Measurements from ENCODE around the gene BLVRA.

The BLVRA gene

GRCh38 chr7:43757073-43757720 lies 1.3 kb upstream of the BLVRA start:
- no peak overlapping the region for H3K9ac ChIP-seq (ENCODE audit: insufficient read length, low read depth)
- no peaks in the 10 kb centered on the region for H3K9me3 ChIP-seq (ENCODE audit: insufficient read depth, low read length)
- TF ChIP-seq SUZ12 (IDR thresholded peaks at IDR 0.05; ENCODE audit: extremely low read depth, insufficient read depth, insufficient read length): no peak
- no peak for TF ChIP-seq YY1 (IDR thresholded peaks at IDR 0.05; ENCODE audit: insufficient read depth, insufficient read length)
- no peak for TF ChIP-seq ZNF274 (IDR thresholded peaks at IDR 0.05; ENCODE audit: low read depth, low read length)
- H3K27me3 ChIP-seq (ENCODE audit: insufficient read depth, insufficient read length): peaks cover 28% of the 10 kb centered on the region
- no peak overlapping the region for H3K4me3 ChIP-seq (ENCODE audit: insufficient read length, low read depth)
- no peaks in the 10 kb centered on the region for H3K36me3 ChIP-seq (ENCODE audit: insufficient read depth, insufficient read length, low read length)
- DNase-seq (ENCODE audit: low read depth, low spot score): no peak
- no peaks in the 10 kb centered on the region for H3K4me1 ChIP-seq (ENCODE audit: insufficient read depth, insufficient read length)

- H3K36me3 ChIP-seq (ENCODE audit: insufficient read depth, insufficient read length, low read length): no peaks in the 10 kb centered on the region
- no peak for DNase-seq (ENCODE audit: low read depth, low spot score)
- H3K9ac ChIP-seq (ENCODE audit: insufficient read length, low read depth): peak overlapping the region; percentile 68
- H3K9me3 ChIP-seq (ENCODE audit: insufficient read depth, low read length): no peaks in the 10 kb centered on the region
- H3K27me3 ChIP-seq (ENCODE audit: insufficient read depth, insufficient read length): peaks cover 28% of the 10 kb centered on the region
- TF ChIP-seq YY1 (IDR thresholded peaks at IDR 0.05; ENCODE audit: insufficient read depth, insufficient read length) (no peak), SUZ12 (IDR thresholded peaks at IDR 0.05; ENCODE audit: extremely low read depth, insufficient read depth, insufficient read length) (peak; percentile 53)
- peak overlapping the region; percentile 70 for H3K4me3 ChIP-seq (ENCODE audit: insufficient read length, low read depth)
- no peaks in the 10 kb centered on the region for H3K4me1 ChIP-seq (ENCODE audit: insufficient read depth, insufficient read length)
Measured at GRCh38 chr7:43758822-43759683, 573 bp downstream of the BLVRA start.

GRCh38 chr7:43760861-43761260 lies 2.4 kb downstream of the BLVRA start:
- DNase-seq (ENCODE audit: low read depth, low spot score): no peak
- H3K36me3 ChIP-seq (ENCODE audit: insufficient read depth, insufficient read length, low read length): no peaks in the 10 kb centered on the region
- TF ChIP-seq ZNF274 (IDR thresholded peaks at IDR 0.05; ENCODE audit: low read depth, low read length) (no peak), YY1 (IDR thresholded peaks at IDR 0.05; ENCODE audit: insufficient read depth, insufficient read length) (no peak), SUZ12 (IDR thresholded peaks at IDR 0.05; ENCODE audit: extremely low read depth, insufficient read depth, insufficient read length) (no peak)
- H3K4me1 ChIP-seq (ENCODE audit: insufficient read depth, insufficient read length): peaks cover 3% of the 10 kb centered on the region
- H3K9me3 ChIP-seq (ENCODE audit: insufficient read depth, low read length): no peaks in the 10 kb centered on the region
- no peak overlapping the region for H3K4me3 ChIP-seq (ENCODE audit: insufficient read length, low read depth)
- peaks cover 28% of the 10 kb centered on the region for H3K27me3 ChIP-seq (ENCODE audit: insufficient read depth, insufficient read length)
- no peak overlapping the region for H3K9ac ChIP-seq (ENCODE audit: insufficient read length, low read depth)

GRCh38 chr7:43761382-43761781 lies 2.9 kb downstream of the BLVRA start:
- peaks cover 28% of the 10 kb centered on the region for H3K27me3 ChIP-seq (ENCODE audit: insufficient read depth, insufficient read length)
- H3K9me3 ChIP-seq (ENCODE audit: insufficient read depth, low read length): no peaks in the 10 kb centered on the region
- H3K4me1 ChIP-seq (ENCODE audit: insufficient read depth, insufficient read length): peaks cover 3% of the 10 kb centered on the region
- H3K36me3 ChIP-seq (ENCODE audit: insufficient read depth, insufficient read length, low read length): no peaks in the 10 kb centered on the region
- DNase-seq (ENCODE audit: low read depth, low spot score): no peak
- H3K4me3 ChIP-seq (ENCODE audit: insufficient read length, low read depth): no peak overlapping the region
- TF ChIP-seq SUZ12 (IDR thresholded peaks at IDR 0.05; ENCODE audit: extremely low read depth, insufficient read depth, insufficient read length) (no peak), ZNF274 (IDR thresholded peaks at IDR 0.05; ENCODE audit: low read depth, low read length) (no peak), YY1 (IDR thresholded peaks at IDR 0.05; ENCODE audit: insufficient read depth, insufficient read length) (no peak)
- no peak overlapping the region for H3K9ac ChIP-seq (ENCODE audit: insufficient read length, low read depth)

DNA sequence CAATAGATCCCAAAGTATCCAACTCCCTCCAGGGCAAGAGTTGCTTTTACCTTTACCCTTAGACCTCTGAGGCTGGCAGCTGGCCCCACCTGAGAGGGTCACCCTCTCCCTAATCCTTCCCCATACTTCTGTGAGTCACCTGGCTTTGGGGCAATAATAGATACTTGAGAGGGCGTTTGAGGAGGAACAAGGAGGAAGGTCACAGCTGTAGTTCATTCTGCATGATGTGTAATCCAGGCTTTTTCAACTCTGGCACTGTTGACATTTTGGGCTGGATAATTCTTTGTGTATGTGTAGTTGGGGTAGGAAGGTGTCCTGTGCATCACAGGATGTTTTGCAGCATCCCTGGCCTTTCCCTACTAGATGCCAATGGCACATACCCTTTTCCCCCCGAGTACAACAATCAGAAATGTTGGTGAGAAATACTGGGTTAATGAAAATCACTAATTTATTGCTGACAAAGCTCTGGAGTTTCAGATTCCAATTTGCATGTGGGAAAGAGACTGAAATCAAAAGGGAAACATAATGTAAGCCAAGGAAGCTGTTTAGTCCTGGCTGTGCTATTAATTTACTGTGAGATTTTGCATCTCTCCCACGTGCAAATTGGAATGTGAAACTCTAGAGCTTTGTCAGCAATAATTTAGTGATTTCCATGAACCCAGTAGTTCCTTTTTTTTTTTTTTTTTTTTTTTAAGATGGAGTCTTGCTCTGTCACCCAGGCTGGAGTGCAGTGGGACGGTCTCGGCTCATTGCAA lies 3.6 kb downstream of the BLVRA start:
- peaks cover 28% of the 10 kb centered on the region for H3K27me3 ChIP-seq (ENCODE audit: insufficient read depth, insufficient read length)
- TF ChIP-seq SUZ12 (IDR thresholded peaks at IDR 0.05; ENCODE audit: extremely low read depth, insufficient read depth, insufficient read length): no peak
- TF ChIP-seq YY1 (IDR thresholded peaks at IDR 0.05; ENCODE audit: insufficient read depth, insufficient read length): no peak
- TF ChIP-seq ZNF274 (IDR thresholded peaks at IDR 0.05; ENCODE audit: low read depth, low read length): no peak
- no peak for DNase-seq (ENCODE audit: low read depth, low spot score)
- H3K9me3 ChIP-seq (ENCODE audit: insufficient read depth, low read length): no peaks in the 10 kb centered on the region
- no peak overlapping the region for H3K9ac ChIP-seq (ENCODE audit: insufficient read length, low read depth)
- H3K4me3 ChIP-seq (ENCODE audit: insufficient read length, low read depth): no peak overlapping the region
- peaks cover 7% of the 10 kb centered on the region for H3K4me1 ChIP-seq (ENCODE audit: insufficient read depth, insufficient read length)
- no peaks in the 10 kb centered on the region for H3K36me3 ChIP-seq (ENCODE audit: insufficient read depth, insufficient read length, low read length)

DNA sequence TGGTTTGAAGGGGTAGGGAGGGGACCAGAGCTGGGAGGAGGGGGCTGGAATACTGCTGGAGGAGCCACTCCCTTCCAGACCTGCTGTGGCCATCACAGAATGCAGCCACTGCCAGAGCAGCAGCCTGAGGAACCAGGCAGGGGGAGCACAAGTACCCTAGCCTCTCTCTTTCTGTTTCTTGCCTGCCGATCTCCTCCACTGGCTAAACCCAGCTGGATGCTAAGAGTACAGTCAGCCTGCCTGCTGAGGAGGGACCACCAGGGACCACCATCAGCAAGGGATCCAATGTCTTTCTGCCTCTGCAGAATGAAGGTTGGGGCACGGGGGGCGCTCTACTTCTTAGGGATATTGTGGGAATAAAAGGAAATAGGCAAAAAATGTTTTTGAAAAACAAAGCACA lies 4.7 kb downstream of the BLVRA start:
- peaks cover 18% of the 10 kb centered on the region for H3K27me3 ChIP-seq (ENCODE audit: insufficient read depth, insufficient read length)
- DNase-seq (ENCODE audit: low read depth, low spot score): no peak
- H3K36me3 ChIP-seq (ENCODE audit: insufficient read depth, insufficient read length, low read length): no peaks in the 10 kb centered on the region
- H3K9ac ChIP-seq (ENCODE audit: insufficient read length, low read depth): no peak overlapping the region
- H3K4me1 ChIP-seq (ENCODE audit: insufficient read depth, insufficient read length): peaks cover 7% of the 10 kb centered on the region
- H3K4me3 ChIP-seq (ENCODE audit: insufficient read length, low read depth): no peak overlapping the region
- no peaks in the 10 kb centered on the region for H3K9me3 ChIP-seq (ENCODE audit: insufficient read depth, low read length)
- TF ChIP-seq SUZ12 (IDR thresholded peaks at IDR 0.05; ENCODE audit: extremely low read depth, insufficient read depth, insufficient read length) (no peak), YY1 (IDR thresholded peaks at IDR 0.05; ENCODE audit: insufficient read depth, insufficient read length) (no peak), ZNF274 (IDR thresholded peaks at IDR 0.05; ENCODE audit: low read depth, low read length) (no peak)
